Stimulated activated memory B cell treated with anti-CD40 and anti-IgM and Interleukin-4, amounts not matched to agents 10 μg/mL and 1 μg/mL and 100 μg/mL, for 72 hours (primary cell): Measurements from ENCODE around the gene EPHB2.

Experiments
- ATAC-seq: fragments of 150-1000 bp; cut with Tn5 transposase; 2 replicates; pipeline ENCODE4 v1.10.0; 2021
- H3K27ac Mint-ChIP-seq: one replicate; pipeline ENCODE4 v1.8.0; 2022; ENCODE audit warnings: mild to moderate bottlenecking, mixed read lengths
- H3K27me3 Mint-ChIP-seq: one replicate; pipeline ENCODE4 v1.8.0; 2022; ENCODE audit warnings: mixed read lengths
- H3K36me3 Mint-ChIP-seq: one replicate; pipeline ENCODE4 v1.8.0; 2022; ENCODE audit warnings: mixed read lengths
- H3K4me1 Mint-ChIP-seq: one replicate; pipeline ENCODE4 v1.8.0; 2022; ENCODE audit warnings: mixed read lengths
- H3K4me3 Mint-ChIP-seq: one replicate; pipeline ENCODE4 v1.8.0; 2022; ENCODE audit warnings: mild to moderate bottlenecking, moderate library complexity, mixed read lengths
- H3K9me3 Mint-ChIP-seq: one replicate; pipeline ENCODE4 v1.8.0; 2022; ENCODE audit warnings: mixed read lengths

The EPHB2 gene

DNA sequence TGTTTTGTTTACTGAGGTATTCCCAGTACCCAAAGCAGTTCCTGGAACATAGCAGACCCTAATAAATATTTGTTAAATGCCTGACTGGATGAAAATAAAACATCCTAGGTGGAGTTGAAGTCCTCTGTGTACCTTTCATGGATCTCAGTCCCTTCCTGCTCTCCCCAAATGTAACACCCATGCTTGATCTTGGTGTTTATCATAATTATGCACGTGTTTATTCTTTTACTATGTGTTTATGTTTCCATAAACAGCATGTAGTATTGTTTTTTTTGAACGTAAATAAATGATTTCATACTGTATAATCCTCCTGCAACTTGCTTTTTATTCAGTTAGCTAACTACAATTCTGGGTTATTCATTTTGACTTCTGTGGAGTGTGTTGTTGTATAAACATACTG, 257.2 kb downstream of the EPHB2 start:
- H3K4me1 Mint-ChIP-seq: peaks cover 2% of the 10 kb centered on the region
- no peak overlapping the region for H3K4me3 Mint-ChIP-seq
- no peak for ATAC-seq
- no peak overlapping the region for H3K27ac Mint-ChIP-seq
- H3K36me3 Mint-ChIP-seq: peaks cover 5% of the 10 kb centered on the region
- peaks cover 9% of the 10 kb centered on the region for H3K9me3 Mint-ChIP-seq
- peaks cover 61% of the 10 kb centered on the region for H3K27me3 Mint-ChIP-seq

- Mint-ChIP-seq H3K27me3 (peaks cover 68% of the 10 kb centered on the region), H3K4me1 (no peaks in the 10 kb centered on the region), H3K9me3 (peaks cover 9% of the 10 kb centered on the region), H3K36me3 (peaks cover 5% of the 10 kb centered on the region), H3K27ac (no peak overlapping the region), H3K4me3 (no peak overlapping the region)
- no peak for ATAC-seq
Observed at GRCh38 chr1:22969304-22969709, 258.7 kb downstream of the EPHB2 start.

DNA sequence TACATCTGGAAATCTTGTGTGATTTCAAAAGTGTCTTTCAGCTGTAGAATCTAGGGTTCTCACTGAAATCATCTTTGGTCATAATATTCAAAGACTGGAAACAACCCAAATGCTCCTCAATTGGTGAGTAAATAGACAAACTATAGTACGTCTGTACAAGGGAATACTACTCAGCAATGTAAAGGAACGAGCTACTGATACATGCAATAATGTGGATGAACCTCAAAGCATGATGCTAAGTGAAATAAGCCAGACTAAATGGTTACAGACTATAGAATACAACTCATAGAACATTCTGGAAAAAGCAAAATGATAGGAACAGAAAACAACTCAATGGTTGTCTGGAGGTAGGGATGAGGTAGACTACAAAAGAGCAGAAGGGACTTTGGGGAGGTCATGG, 259.5 kb downstream of the EPHB2 start:
- Mint-ChIP-seq H3K27me3 (peaks cover 73% of the 10 kb centered on the region), H3K27ac (no peak overlapping the region), H3K36me3 (peaks cover 5% of the 10 kb centered on the region), H3K4me3 (no peak overlapping the region), H3K9me3 (peaks cover 9% of the 10 kb centered on the region), H3K4me1 (no peaks in the 10 kb centered on the region)
- ATAC-seq: no peak
